Measurements from ENCODE around the gene MTG2.

- TF ChIP-seq CTCF (IDR thresholded peaks at IDR 0.05) (no peak), POLR2A (IDR thresholded peaks at IDR 0.05) (no peak)
Measured at GRCh38 chr20:62216636-62217566, 34.1 kb downstream of the MTG2 start.
